RPMI8226 (cell line): ENCODE results near the gene SNAP23.

Source experiments
- DNase-seq: peaks from one replicate; pipeline ENCODE4 v3.0.0-alpha.2; 2015

SNAP23 gene

DNA sequence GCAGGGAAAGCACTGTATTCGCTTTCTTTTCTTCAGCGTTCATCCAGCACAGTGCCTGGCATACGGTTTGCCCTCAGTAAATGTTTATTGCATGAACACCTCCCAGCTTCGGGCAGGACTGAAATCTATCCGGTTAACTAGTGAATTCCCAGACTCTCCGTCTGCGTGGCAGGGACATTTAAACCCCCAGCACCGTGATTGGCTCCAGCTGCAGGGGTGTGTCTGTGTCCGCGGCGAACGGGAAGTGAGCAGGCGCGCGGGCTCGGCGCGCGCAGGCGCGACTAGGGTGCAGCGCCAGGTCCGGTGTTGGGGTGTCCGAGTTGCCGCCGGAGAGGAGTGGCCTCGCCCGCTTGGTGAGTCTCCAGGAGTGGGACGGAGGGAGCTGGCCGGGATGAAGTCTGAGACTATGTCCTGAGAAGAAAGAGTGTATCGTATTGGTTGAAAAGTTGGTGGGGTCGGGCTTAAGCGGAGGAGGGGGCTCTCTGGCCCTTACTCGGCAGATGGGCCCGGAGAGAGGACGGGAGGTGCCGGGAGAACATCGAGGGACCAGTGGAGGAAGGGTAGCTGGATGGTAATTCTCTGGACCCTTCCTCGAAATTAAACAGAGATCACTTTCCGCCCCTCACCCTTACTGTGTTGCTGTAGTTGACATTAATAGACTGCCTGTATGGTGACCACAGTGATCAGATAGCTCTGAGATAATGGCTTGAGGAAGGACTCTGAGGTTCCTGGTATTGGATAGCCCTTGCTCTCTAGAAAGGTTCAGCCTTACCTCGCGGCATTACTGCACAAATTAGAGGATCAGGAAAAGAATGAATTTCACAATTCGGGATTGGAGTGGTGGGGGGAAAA is at the start of gene SNAP23:
TSS of gene SNAP23 (plus strand) at position 274 of the 852 bp plus-strand sequence. CDS start 16,213 bp downstream, outside the sequence.
- peak; percentile 87 for DNase-seq

DNA sequence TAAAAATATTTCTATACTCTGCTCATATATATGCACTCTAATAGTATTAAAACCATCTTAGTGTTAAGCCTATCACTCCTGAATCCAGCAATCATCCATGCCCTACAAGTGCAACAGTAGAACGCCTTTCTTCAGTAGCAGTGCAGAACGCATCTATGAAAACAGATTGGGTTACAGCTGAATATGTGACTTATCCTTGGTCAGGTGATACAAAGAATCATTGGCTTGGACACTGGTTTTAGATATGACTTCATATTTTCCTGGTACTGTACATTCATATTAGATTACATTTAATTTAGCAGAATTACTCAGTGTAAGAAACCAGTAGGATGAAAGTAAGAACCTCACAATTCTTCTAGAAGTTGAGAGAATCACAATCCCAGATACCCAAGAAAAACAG is 47.8 kb upstream of the SNAP23 start:
- DNase-seq = no peak

- no peak for DNase-seq
These were observed 47.2 kb upstream of the SNAP23 start for GRCh38 chr15:42448281-42448680.

- no peak for DNase-seq
These were observed 45.5 kb upstream of the SNAP23 start for GRCh38 chr15:42449770-42450424.

GRCh38 chr15:42450425-42450790 is 45.0 kb upstream of the SNAP23 start:
- DNase-seq = no peak

DNA sequence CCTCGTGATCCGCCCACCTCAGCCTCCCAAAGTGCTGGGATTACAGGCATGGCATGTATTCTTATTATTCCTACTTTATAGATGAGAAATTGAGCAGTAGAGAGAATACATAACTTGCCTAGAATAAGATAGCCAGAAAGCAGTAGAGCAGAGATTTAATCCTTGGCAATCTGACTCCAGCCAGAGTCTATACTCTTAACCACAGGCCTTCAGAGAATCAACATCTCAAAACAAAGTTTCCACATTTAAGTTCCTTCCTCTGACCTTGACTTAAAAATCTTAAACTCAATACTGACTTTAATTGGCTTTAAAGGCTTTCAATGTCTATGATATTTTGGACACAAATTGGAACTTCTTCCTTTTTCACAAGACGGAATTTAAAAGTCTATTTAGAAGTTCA is 41.6 kb upstream of the SNAP23 start:
- no peak for DNase-seq

- DNase-seq = no peak
These were observed 38.9 kb upstream of the SNAP23 start for GRCh38 chr15:42456531-42456930.

DNA sequence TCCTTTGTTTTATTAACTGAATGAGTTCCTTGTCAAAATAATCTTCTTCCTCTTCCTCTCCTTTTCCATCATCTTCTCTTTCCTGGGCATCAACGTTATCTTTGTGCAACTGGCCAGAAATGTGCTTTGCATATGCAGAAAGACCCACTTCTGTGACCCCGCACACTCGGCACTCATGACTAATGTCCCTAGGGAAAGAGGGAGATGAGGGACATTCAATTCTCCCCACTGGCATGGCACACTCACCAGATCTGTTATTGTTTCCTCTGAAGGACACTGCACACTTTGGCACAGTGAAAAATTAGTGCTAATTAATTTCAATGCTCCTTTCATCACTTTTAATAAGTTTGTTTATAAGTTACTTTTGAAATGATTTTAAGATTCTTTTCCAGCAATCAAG is 38.5 kb upstream of the SNAP23 start:
- DNase-seq = no peak

DNA sequence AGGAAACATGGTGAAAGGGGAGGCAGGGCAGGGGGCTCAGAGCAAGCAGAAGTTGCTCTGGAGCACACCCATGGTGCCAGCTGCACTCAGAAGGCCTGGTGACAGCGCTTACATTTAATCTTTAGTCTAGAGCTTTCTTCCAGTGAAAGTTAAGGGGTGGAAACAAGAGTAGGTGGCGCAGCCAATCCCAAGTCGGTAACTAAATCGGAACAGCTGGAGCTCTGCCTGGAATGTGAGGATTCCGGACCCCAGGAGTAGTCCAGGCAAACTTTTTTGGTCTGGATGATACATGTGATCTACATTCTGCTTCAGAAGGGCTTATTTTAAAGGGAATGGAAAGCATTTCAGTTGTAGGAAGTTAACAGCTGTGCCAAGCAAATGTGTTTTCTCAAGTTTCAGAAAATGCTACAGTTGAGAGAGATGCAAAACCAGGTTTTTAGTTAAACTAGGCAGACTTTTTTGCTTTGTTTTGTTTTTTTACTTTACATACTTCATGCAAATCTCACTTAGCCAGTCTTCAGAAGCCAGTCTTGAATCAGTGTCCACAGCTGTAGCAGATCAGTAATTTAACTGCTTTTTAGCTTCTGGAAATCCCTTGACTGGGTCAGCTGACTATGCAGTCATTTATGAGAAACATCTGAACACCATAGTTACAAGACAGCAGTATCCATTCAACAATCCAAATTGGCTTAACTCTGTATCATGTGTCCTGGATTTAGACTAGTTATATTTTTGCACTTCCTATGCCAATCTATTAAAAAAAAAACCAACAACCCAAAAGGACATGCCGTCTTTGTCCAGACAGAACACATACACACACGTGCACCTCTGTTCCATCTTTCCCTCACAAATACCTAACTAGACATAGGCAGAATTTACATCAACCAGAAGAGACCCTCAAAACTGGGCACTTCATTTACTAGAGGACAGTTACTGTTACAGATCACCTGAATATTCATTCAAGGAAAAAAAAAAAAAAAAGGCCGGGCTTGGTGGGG is 37.7 kb upstream of the SNAP23 start:
- no peak for DNase-seq

- DNase-seq = no peak
These were observed 34.2 kb upstream of the SNAP23 start for GRCh38 chr15:42461261-42461660.

GRCh38 chr15:42465520-42466259 is 29.7 kb upstream of the SNAP23 start:
- no peak for DNase-seq

- DNase-seq = no peak
These were observed 24.4 kb upstream of the SNAP23 start for GRCh38 chr15:42471002-42471401.

DNA sequence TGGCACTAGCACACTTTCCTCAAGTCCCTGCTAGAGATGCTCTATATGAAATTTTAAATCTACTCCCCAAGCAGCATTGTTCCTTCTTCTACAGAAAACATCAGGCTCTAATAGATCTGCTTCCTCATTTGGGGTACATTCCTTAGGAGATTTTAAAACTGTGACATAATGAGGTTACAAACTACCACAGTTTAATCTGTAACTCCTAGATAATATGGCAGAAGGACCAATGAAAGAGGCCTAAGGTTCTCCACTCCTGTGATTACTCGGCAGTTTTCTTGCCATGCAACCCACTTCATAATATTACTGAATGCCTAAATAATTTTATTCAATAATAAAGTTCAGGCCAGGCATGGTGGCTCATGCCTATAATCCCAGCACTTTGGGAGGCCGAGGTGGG is 20.6 kb upstream of the SNAP23 start:
- DNase-seq = no peak

DNA sequence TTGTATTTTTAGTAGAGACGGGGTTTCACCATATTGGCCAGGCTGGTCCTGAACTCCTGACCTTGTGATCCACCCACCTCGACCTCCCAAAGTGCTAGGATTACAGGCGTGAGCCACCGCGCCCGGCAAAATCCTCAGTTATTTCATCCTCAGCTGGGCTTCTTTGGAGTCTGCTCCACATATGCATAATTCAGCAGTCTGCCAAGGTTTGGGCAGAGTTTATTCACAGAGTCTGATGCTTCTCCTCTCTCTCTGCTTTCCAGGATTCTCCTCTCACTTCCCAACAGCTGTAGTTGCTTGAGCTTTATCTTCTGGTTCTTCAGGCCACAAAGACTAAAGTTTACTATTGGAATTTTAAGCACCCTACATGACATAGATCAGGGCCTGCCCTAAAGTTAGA is 12.7 kb upstream of the SNAP23 start:
- no peak for DNase-seq

- DNase-seq = no peak
These were observed 11.8 kb upstream of the SNAP23 start for GRCh38 chr15:42483677-42484076.

- peak; percentile 9 for DNase-seq
These were observed 5.2 kb upstream of the SNAP23 start for GRCh38 chr15:42490291-42490670.

GRCh38 chr15:42490671-42491538 is 4.5 kb upstream of the SNAP23 start, which contains the start of gene ZNF106:
ZNF106 (minus strand) TSS chr15:42491141; CDS start chr15:42472289, 18,852 bp downstream.
- peak; percentile 86 for DNase-seq

- DNase-seq = no peak
These were observed 3.8 kb upstream of the SNAP23 start for GRCh38 chr15:42491539-42492225.

DNA sequence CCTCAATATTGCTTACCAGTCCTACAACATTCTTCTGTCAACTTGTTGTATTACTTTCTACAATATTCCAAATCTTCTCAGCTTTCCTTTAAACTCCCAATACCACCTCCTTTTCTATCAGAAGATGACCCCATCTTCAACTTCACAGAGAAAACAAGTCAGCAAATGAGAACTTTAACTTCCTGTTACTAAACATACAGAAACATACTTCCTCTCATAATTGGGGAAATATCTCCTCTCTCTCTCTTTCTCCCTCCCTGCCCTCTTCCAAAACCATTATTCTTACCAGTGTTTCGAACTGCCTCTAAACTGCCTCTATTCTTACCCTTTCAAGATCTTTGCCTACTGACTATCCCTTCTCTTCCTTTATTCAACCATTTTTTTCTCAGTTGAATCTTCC is 1.8 kb upstream of the SNAP23 start:
- DNase-seq = no peak

- DNase-seq = peak; percentile 6
These were observed 455 bp upstream of the SNAP23 start for GRCh38 chr15:42494998-42495360.
